DND-41 (cell line): ENCODE results near the gene STPG3.

ENCODE experiments used
- ATAC-seq: fragments of 200-7000 bp; cut with Tn5 transposase; 3 replicates; pipeline ENCODE4 v1.9.1; 2021; ENCODE audit warnings: low read depth; ENCODE audit not compliant: insufficient read depth
- DNase-seq: peaks from one replicate; pipeline ENCODE4 v3.0.0-alpha.2; 2020
- H2AFZ ChIP-seq: 2 replicates; pipeline ENCODE4 v1.6.0; 2012; ENCODE audit warnings: low read depth, low read length
- H3K27ac ChIP-seq: 2 replicates; pipeline ENCODE4 v1.5.1; 2012; ENCODE audit warnings: low read length, inconsistent platforms
- H3K27me3 ChIP-seq: fragments of 200-600 bp; sonication (generic); 2 replicates; pipeline ENCODE4 v1.6.0; 2012; ENCODE audit warnings: low read length, mild to moderate bottlenecking, inconsistent platforms; ENCODE audit not compliant: insufficient read depth, poor library complexity
- H3K36me3 ChIP-seq: 2 replicates; pipeline ENCODE4 v1.5.1; 2012; ENCODE audit warnings: low read length, inconsistent platforms; ENCODE audit not compliant: insufficient read depth
- H3K4me1 ChIP-seq: 2 replicates; pipeline ENCODE4 v1.5.1; 2012; ENCODE audit warnings: mild to moderate bottlenecking, low read length; ENCODE audit not compliant: insufficient read depth
- H3K4me2 ChIP-seq: 2 replicates; pipeline ENCODE4 v1.6.0; 2012; ENCODE audit warnings: mild to moderate bottlenecking, moderate library complexity, low read length, inconsistent platforms; ENCODE audit not compliant: insufficient read depth
- H3K4me3 ChIP-seq, 2 experiments: fragments of 200-600 bp in 1 of 2; shearing (Covaris generic) in 1 of 2; 2 replicates each; pipeline ENCODE4 v1.5.1; 2012 to 2016; ENCODE audit warnings: inconsistent platforms in 2 of 2, low read length in 2 of 2, mild to moderate bottlenecking in 2 of 2, low read depth in 1 of 2, moderate library complexity in 1 of 2
- H3K79me2 ChIP-seq: 2 replicates; pipeline ENCODE4 v1.6.0; 2012; ENCODE audit warnings: low read length, inconsistent platforms; ENCODE audit not compliant: insufficient read depth
- H3K9ac ChIP-seq: 2 replicates; pipeline ENCODE4 v1.6.0; 2012; ENCODE audit warnings: low read depth, mild to moderate bottlenecking, inconsistent platforms, low read length, moderate library complexity
- H3K9me3 ChIP-seq: 2 replicates; pipeline ENCODE4 v1.5.1; 2012; ENCODE audit warnings: low read length, moderate library complexity, mild to moderate bottlenecking, inconsistent platforms; ENCODE audit not compliant: insufficient read depth, severe bottlenecking
- H4K20me1 ChIP-seq: 2 replicates; pipeline ENCODE4 v1.6.0; 2012; ENCODE audit warnings: low read length; ENCODE audit not compliant: insufficient read depth
- CTCF ChIP-seq: IDR thresholded peaks from 2 replicates; pipeline ENCODE4 v1.5.1; 2012; ENCODE audit warnings: borderline replicate concordance, low read length, moderate library complexity, mild to moderate bottlenecking; ENCODE audit not compliant: poor library complexity, severe bottlenecking; ENCODE audit errors: extremely low read depth
- EZH2 ChIP-seq: IDR thresholded peaks from 3 replicates; pipeline ENCODE4 v1.6.1; 2012; ENCODE audit warnings: borderline replicate concordance, low read depth, mild to moderate bottlenecking, moderate library complexity, low read length, inconsistent platforms; ENCODE audit not compliant: severe bottlenecking

The STPG3 gene

GRCh38 chr9:137299938-137300337, 48.9 kb downstream of the STPG3 start:
- Histone ChIP-seq H3K4me2 (no peak overlapping the region), H2AFZ (no peak overlapping the region), H3K79me2 (no peaks in the 10 kb centered on the region), H3K36me3 (no peaks in the 10 kb centered on the region), H3K9ac (no peak overlapping the region), H3K9me3 (no peaks in the 10 kb centered on the region), H3K4me1 (no peaks in the 10 kb centered on the region), H3K27me3 (no peaks in the 10 kb centered on the region), H3K27ac (no peak overlapping the region), H4K20me1 (no peaks in the 10 kb centered on the region), H3K4me3 (no peak overlapping the region)
- DNase-seq: no peak
- no peak for ATAC-seq
- TF ChIP-seq EZH2 (no peak), CTCF (no peak)

GRCh38 chr9:137300567-137301080, 49.5 kb downstream of the STPG3 start:
- no peak for DNase-seq
- ATAC-seq: no peak
- Histone ChIP-seq H3K4me1 (no peaks in the 10 kb centered on the region), H3K27ac (no peak overlapping the region), H3K36me3 (no peaks in the 10 kb centered on the region), H3K9me3 (no peaks in the 10 kb centered on the region), H4K20me1 (no peaks in the 10 kb centered on the region), H2AFZ (no peak overlapping the region), H3K4me3 (no peak overlapping the region), H3K9ac (no peak overlapping the region), H3K79me2 (no peaks in the 10 kb centered on the region), H3K4me2 (no peak overlapping the region), H3K27me3 (no peaks in the 10 kb centered on the region)
- TF ChIP-seq CTCF (no peak), EZH2 (no peak)

- Histone ChIP-seq H3K27me3 (no peaks in the 10 kb centered on the region), H3K4me2 (no peak overlapping the region), H3K27ac (no peak overlapping the region), H3K4me1 (no peaks in the 10 kb centered on the region), H3K79me2 (no peaks in the 10 kb centered on the region), H3K36me3 (no peaks in the 10 kb centered on the region), H3K4me3 (no peak overlapping the region), H2AFZ (no peak overlapping the region), H4K20me1 (no peaks in the 10 kb centered on the region), H3K9ac (no peak overlapping the region), H3K9me3 (no peaks in the 10 kb centered on the region)
- DNase-seq (no peak), ATAC-seq (no peak)
- no peak for TF ChIP-seq CTCF
- no peak for TF ChIP-seq EZH2
These were observed 50.2 kb downstream of the STPG3 start for GRCh38 chr9:137301081-137301947.
